CD14-positive monocyte (primary cell): ENCODE data around the gene C4BPA. TPM values are rescaled to one million over a fixed set of nuclear protein-coding genes. Genes with fewer than 3 reads are reported as not detected.
A peak's percentile ranks its signal among the peaks of the same experiment; 100 is the strongest.

Source experiments
- DNase-seq, 3 donors: peaks; one replicate each; pipeline ENCODE4 v3.0.0-alpha.2; 2011 to 2022
- H2AFZ ChIP-seq: 2 replicates; pipeline ENCODE4 v1.6.0; 2012; ENCODE audit warnings: mild to moderate bottlenecking, low read depth, low read length, inconsistent platforms; ENCODE audit not compliant: insufficient read depth, poor library complexity, severe bottlenecking
- H3K27ac ChIP-seq, 2 donors: 1 replicate in 1 of 2; 2 replicates in 1 of 2; pipeline ENCODE4 v1.5.1; 2012 to 2013; ENCODE audit warnings: low read length in 2 of 2, control low read depth in 1 of 2, inconsistent platforms in 1 of 2, low read depth in 1 of 2, mild to moderate bottlenecking in 1 of 2
- H3K27me3 ChIP-seq, 2 donors: one replicate each; pipeline versions ENCODE4 v1.6.0 to v1.6.1; 2011 to 2013; ENCODE audit warnings: low read length in 2 of 2; ENCODE audit not compliant: control insufficient read depth in 2 of 2, insufficient read depth in 2 of 2
- H3K36me3 ChIP-seq, 2 donors: replicated peaks in 1 of 2; 1 replicate in 1 of 2; 2 replicates in 1 of 2; pipeline versions ENCODE4 v1.5.1 to v1.6.1; 2012 to 2013; ENCODE audit warnings: low read length in 2 of 2, control low read depth in 1 of 2, inconsistent platforms in 1 of 2, mild to moderate bottlenecking in 1 of 2; ENCODE audit not compliant: insufficient read depth in 2 of 2, control insufficient read depth in 1 of 2
- H3K4me1 ChIP-seq, 2 donors: 1 replicate in 1 of 2; 2 replicates in 1 of 2; pipeline versions ENCODE4 v1.5.1 to v1.6.1; 2012 to 2013; ENCODE audit warnings: low read length in 2 of 2, control low read depth in 1 of 2, inconsistent platforms in 1 of 2, mild to moderate bottlenecking in 1 of 2, moderate library complexity in 1 of 2; ENCODE audit not compliant: insufficient read depth in 2 of 2, control insufficient read depth in 1 of 2
- H3K4me2 ChIP-seq: replicated peaks from 2 replicates; pipeline ENCODE3; 2012; ENCODE audit warnings: low read length, moderate library complexity, mild to moderate bottlenecking; ENCODE audit not compliant: poor library complexity, severe bottlenecking; ENCODE audit errors: extremely low read depth
- H3K4me3 ChIP-seq, 3 experiments: fragments of 200-600 bp in 1 of 3; sonication (generic) in 1 of 3; replicated peaks in 1 of 3; 1 replicate in 2 of 3; 2 replicates in 1 of 3; pipeline ENCODE4 v1.5.1; 2011 to 2013; ENCODE audit warnings: low read length in 3 of 3, mild to moderate bottlenecking in 3 of 3, control low read depth in 2 of 3, low read depth in 2 of 3, inconsistent platforms in 1 of 3, moderate library complexity in 1 of 3
- H3K79me2 ChIP-seq: 2 replicates; pipeline ENCODE4 v1.6.0; 2012; ENCODE audit warnings: mild to moderate bottlenecking, control low read depth, inconsistent platforms, low read length, moderate library complexity; ENCODE audit not compliant: insufficient read depth
- H3K9ac ChIP-seq: 2 replicates; pipeline ENCODE4 v1.6.0; 2017; ENCODE audit warnings: low read length, mild to moderate bottlenecking; ENCODE audit not compliant: insufficient read depth, poor library complexity, severe bottlenecking
- H3K9me3 ChIP-seq, 2 donors: replicated peaks in 1 of 2; 1 replicate in 1 of 2; 2 replicates in 1 of 2; pipeline versions ENCODE4 v1.5.1 to v1.6.1; 2012 to 2013; ENCODE audit warnings: low read length in 2 of 2, control low read depth in 1 of 2; ENCODE audit not compliant: control insufficient read depth in 1 of 2, insufficient read depth in 1 of 2
- H4K20me1 ChIP-seq: 2 replicates; pipeline ENCODE4 v1.6.0; 2012; ENCODE audit warnings: mild to moderate bottlenecking, low read length, control low read depth, moderate library complexity; ENCODE audit not compliant: insufficient read depth
- H3K27ac Mint-ChIP-seq, 7 donors: one replicate each; pipeline ENCODE4 v1.8.0; 2020; ENCODE audit warnings: mild to moderate bottlenecking in 7 of 7, mixed read lengths in 7 of 7, moderate library complexity in 6 of 7, inconsistent platforms in 2 of 7
- H3K27me3 Mint-ChIP-seq, 3 donors: one replicate each; pipeline ENCODE4 v1.8.0; 2021 to 2022; ENCODE audit warnings: low read depth in 3 of 3, mild to moderate bottlenecking in 3 of 3, mixed read lengths in 3 of 3, moderate library complexity in 3 of 3, inconsistent platforms in 1 of 3
- H3K36me3 Mint-ChIP-seq, 2 donors: one replicate each; pipeline ENCODE4 v1.8.0; 2020; ENCODE audit warnings: mixed read lengths in 2 of 2, inconsistent platforms in 1 of 2, mild to moderate bottlenecking in 1 of 2
- H3K4me1 Mint-ChIP-seq: one replicate; pipeline ENCODE4 v1.8.0; 2020; ENCODE audit warnings: mild to moderate bottlenecking, mixed read lengths
- H3K4me3 Mint-ChIP-seq, 2 donors: one replicate each; pipeline ENCODE4 v1.8.0; 2020; ENCODE audit warnings: mild to moderate bottlenecking in 2 of 2, mixed read lengths in 2 of 2, moderate library complexity in 1 of 2
- H3K9me3 Mint-ChIP-seq, 7 donors: one replicate each; pipeline ENCODE4 v1.8.0; 2020 to 2022; ENCODE audit warnings: mixed read lengths in 7 of 7, mild to moderate bottlenecking in 6 of 7, moderate library complexity in 6 of 7, inconsistent platforms in 2 of 7
- CTCF ChIP-seq: fragments of 200-600 bp; IDR thresholded peaks from one replicate; pipeline ENCODE4 v1.8.0; 2022; ENCODE audit warnings: antibody characterized with exemption, mild to moderate bottlenecking
- WGBS: methylation state at CpG from one replicate; pipeline ENCODE4 v1.1.5; 2013; ENCODE audit warnings: missing lambda C conversion rate; ENCODE audit not compliant: insufficient coverage; 5-methylcytosine and 5-hydroxymethylcytosine counted together
- intact Hi-C, 2 donors: fragments of 100-400 bp; cut with micrococcal nuclease; formaldehyde crosslinking; loops; one replicate each; pipeline versions ENCODE4 v1.15.0 to v1.15.1; 2023
- polyA plus RNA-seq, 3 donors: library from polyadenylated mRNA; depleted of rRNA in 1 of 3; unstranded in 2 of 3; stranded (reverse) in 1 of 3; fragments of 300-500 nt in 2 of 3; fragments of >200 nt in 1 of 3; fragmentation: Illumina TruSeq in 2 of 3; gene quantifications; 1 replicate in 2 of 3; 2 replicates in 1 of 3; pipeline ENCODE4 v1.2.3, GENCODE V29; 2012 to 2021

Gene C4BPA
- polyA plus RNA-seq, 3 donors, result 0.09 to 0.25 (median 0.13) TPM

GRCh38 chr1:207069858-207070506, 34.1 kb upstream of the C4BPA start:
- no peak overlapping the region for H2AFZ ChIP-seq
- H3K36me3 ChIP-seq, result peaks cover 26 to 42% of the 10 kb centered on the region in 2 donors
- Mint-ChIP-seq H3K9me3 (peaks cover 0 to 2% (median 0%) of the 10 kb centered on the region in 7 donors), H3K4me1 (peaks cover 26% of the 10 kb centered on the region), H3K27ac (peak overlapping the region in 2 of 7 donors; percentile 22), H3K36me3 (peaks cover 53 to 78% of the 10 kb centered on the region in 2 donors), H3K27me3 (peaks cover 0 to 7% (median 0%) of the 10 kb centered on the region in 3 donors), H3K4me3 (no peak overlapping the region)
- no peaks in the 10 kb centered on the region for H3K9me3 ChIP-seq
- H3K4me2 ChIP-seq, result no peak overlapping the region
- no peak for TF ChIP-seq CTCF
- H3K27ac ChIP-seq, result peak overlapping the region in 1 of 2 donors; percentile 25
- no peaks in the 10 kb centered on the region for H4K20me1 ChIP-seq
- peaks cover 11 to 33% of the 10 kb centered on the region in 2 donors for H3K4me1 ChIP-seq
- intact Hi-C loops, result no loop called here
- no peaks in the 10 kb centered on the region for H3K79me2 ChIP-seq
- no peaks in the 10 kb centered on the region for H3K27me3 ChIP-seq
- WGBS, result 94% methylated on average over 4 of the region's 5 CpGs
- DNase-seq, result no peak
- no peak overlapping the region for H3K9ac ChIP-seq
- H3K4me3 ChIP-seq, result no peak overlapping the region

GRCh38 chr1:207070811-207071210, 33.2 kb upstream of the C4BPA start:
- H3K4me3 Mint-ChIP-seq, result no peak overlapping the region
- no peak overlapping the region for H3K9ac ChIP-seq
- H3K27me3 ChIP-seq, result no peaks in the 10 kb centered on the region
- H3K4me2 ChIP-seq, result no peak overlapping the region
- H3K4me1 ChIP-seq, result peaks cover 11 to 33% of the 10 kb centered on the region in 2 donors
- peaks cover 23 to 42% of the 10 kb centered on the region in 2 donors for H3K36me3 ChIP-seq
- peak in 2 of 3 donors; percentile 15 to 22 for DNase-seq
- no peaks in the 10 kb centered on the region for H3K79me2 ChIP-seq
- no peaks in the 10 kb centered on the region for H4K20me1 ChIP-seq
- WGBS, result 75% methylated on average over 2 of the region's 4 CpGs
- intact Hi-C loops, result no loop called here
- H3K27ac Mint-ChIP-seq, result peak overlapping the region in 5 of 7 donors; percentile 17 to 87 (median 63)
- H3K9me3 Mint-ChIP-seq, result peaks cover 0 to 2% (median 0%) of the 10 kb centered on the region in 7 donors
- peaks cover 26% of the 10 kb centered on the region for H3K4me1 Mint-ChIP-seq
- no peaks in the 10 kb centered on the region for H3K9me3 ChIP-seq
- no peak for TF ChIP-seq CTCF
- no peak overlapping the region for H3K4me3 ChIP-seq
- H3K27me3 Mint-ChIP-seq, result peaks cover 0 to 7% (median 0%) of the 10 kb centered on the region in 3 donors
- peaks cover 46 to 75% of the 10 kb centered on the region in 2 donors for H3K36me3 Mint-ChIP-seq
- no peak overlapping the region for H2AFZ ChIP-seq
- no peak overlapping the region for H3K27ac ChIP-seq
